CD4-positive, alpha-beta T cell (primary cell): ENCODE measurements around the gene SNRPD3. TPM values are rescaled to one million over a fixed set of nuclear protein-coding genes. Genes with fewer than 3 reads are reported as not detected.

Experiments used
- ATAC-seq: fragments of 200-7000 bp; cut with Tn5 transposase; one replicate; pipeline ENCODE4 v1.10.0; 2022; ENCODE audit warnings: mild to moderate bottlenecking; ENCODE audit not compliant: poor library complexity
- CTCF ChIA-PET: fragments of 350-600 bp; sonication (Branson Sonifier 250); formaldehyde crosslinking; loops from one replicate; lab custom pipeline; 2021; ENCODE audit warnings: antibody characterized with exemption, inconsistent platforms; lab: Charles Lee
- POLR2A ChIA-PET: fragments of 350-600 bp; sonication (Branson Sonifier 250); formaldehyde crosslinking; loops from one replicate; lab custom pipeline; 2021; ENCODE audit warnings: antibody characterized with exemption, inconsistent platforms; lab: Charles Lee
- DNase-seq, 14 experiments: peaks; one replicate each; pipeline ENCODE4 v3.0.0-alpha.2; 2013 to 2020; ENCODE audit warnings: mixed read lengths in 2 of 14
- H3K27ac ChIP-seq, 2 donors: one replicate each; pipeline versions ENCODE4 v1.5.1 to v1.7.0; 2013; ENCODE audit warnings: low read length in 2 of 2, low read depth in 1 of 2, mild to moderate bottlenecking in 1 of 2
- H3K27me3 ChIP-seq, 2 experiments: 1 replicate in 1 of 2; 2 replicates in 1 of 2; pipeline versions ENCODE4 v1.6.1 to v1.7.0; 2013; ENCODE audit warnings: low read length in 2 of 2, control low read depth in 1 of 2, mild to moderate bottlenecking in 1 of 2, moderate library complexity in 1 of 2; ENCODE audit not compliant: insufficient read depth in 2 of 2, control insufficient read depth in 1 of 2
- H3K36me3 ChIP-seq: one replicate; pipeline ENCODE4 v1.6.1; 2013; ENCODE audit warnings: low read length, control low read depth; ENCODE audit not compliant: insufficient read depth
- H3K4me1 ChIP-seq: one replicate; pipeline ENCODE4 v1.6.1; 2013; ENCODE audit warnings: low read length, control low read depth; ENCODE audit not compliant: insufficient read depth
- H3K4me3 ChIP-seq: one replicate; pipeline ENCODE4 v1.5.1; 2013; ENCODE audit warnings: mild to moderate bottlenecking, low read length, moderate library complexity
- H3K9me3 ChIP-seq, 2 experiments: 1 replicate in 1 of 2; 2 replicates in 1 of 2; pipeline versions ENCODE4 v1.6.1 to v1.7.0; 2013; ENCODE audit warnings: low read length in 2 of 2, mild to moderate bottlenecking in 2 of 2, control low read depth in 1 of 2, moderate library complexity in 1 of 2; ENCODE audit not compliant: control insufficient read depth in 1 of 2, insufficient read depth in 1 of 2
- H3K27ac Mint-ChIP-seq: one replicate; pipeline ENCODE4 v1.8.0; 2020; ENCODE audit warnings: mixed read lengths
- H3K27me3 Mint-ChIP-seq: one replicate; pipeline ENCODE4 v1.8.0; 2021; ENCODE audit warnings: mixed read lengths
- H3K36me3 Mint-ChIP-seq: one replicate; pipeline ENCODE4 v1.8.0; 2021; ENCODE audit warnings: low read depth, mixed read lengths
- H3K4me1 Mint-ChIP-seq: one replicate; pipeline ENCODE4 v1.8.0; 2021; ENCODE audit warnings: low read depth, mixed read lengths
- H3K4me3 Mint-ChIP-seq: one replicate; pipeline ENCODE4 v1.8.0; 2020; ENCODE audit warnings: mild to moderate bottlenecking, mixed read lengths
- H3K9me3 Mint-ChIP-seq: one replicate; pipeline ENCODE4 v1.8.0; 2020; ENCODE audit warnings: mixed read lengths
- CTCF ChIP-seq: fragments of 200-600 bp; IDR thresholded peaks from one replicate; pipeline ENCODE4 v1.8.0; 2022; ENCODE audit warnings: antibody characterized with exemption, mild to moderate bottlenecking
- intact Hi-C, 2 experiments: fragments of 100-400 bp; cut with DNase I in 1 of 2; cut with micrococcal nuclease in 1 of 2; formaldehyde crosslinking; loops; one replicate each; pipeline versions ENCODE4 v1.15.1 to v1.9.0; 2023 to 2025; cut with DNase I, micrococcal nuclease
- total RNA-seq, 174 experiments: library from RNA in 2 of 174; stranded (reverse) in 2 of 174; gene quantifications; one replicate each; pipeline ENCODE4 v1.2.3 and lab custom pipeline; 2021 to 2026

SNRPD3 gene
- total RNA-seq, 2 experiments from 2014 or later = 31.0 to 31.5 TPM

GRCh38 chr22:24519496-24519895 is 36.3 kb upstream of the SNRPD3 start:
- ATAC-seq (no peak), DNase-seq (no peak)
- Histone ChIP-seq H3K9me3 (no peaks in the 10 kb centered on the region), H3K36me3 (no peaks in the 10 kb centered on the region), H3K4me1 (peaks cover 6% of the 10 kb centered on the region), H3K4me3 (no peak overlapping the region), H3K27ac (no peak overlapping the region), H3K27me3 (peaks cover 0 to under 1% of the 10 kb centered on the region in 2 experiments)
- Mint-ChIP-seq H3K4me3 (no peak overlapping the region), H3K4me1 (no peaks in the 10 kb centered on the region), H3K36me3 (no peaks in the 10 kb centered on the region), H3K9me3 (no peaks in the 10 kb centered on the region), H3K27ac (no peak overlapping the region), H3K27me3 (no peaks in the 10 kb centered on the region)
- ChIA-PET POLR2A (no interaction called here), CTCF (no interaction called here)
- TF ChIP-seq CTCF = no peak
- intact Hi-C loops = no loop called here

- Mint-ChIP-seq H3K9me3 (no peaks in the 10 kb centered on the region), H3K4me1 (peaks cover 6% of the 10 kb centered on the region), H3K36me3 (no peaks in the 10 kb centered on the region), H3K27me3 (no peaks in the 10 kb centered on the region), H3K27ac (no peak overlapping the region), H3K4me3 (no peak overlapping the region)
- H3K9me3 ChIP-seq = no peaks in the 10 kb centered on the region
- H3K4me1 ChIP-seq = peaks cover 13% of the 10 kb centered on the region
- peak; percentile 48 for TF ChIP-seq CTCF
- intact Hi-C loops = loop anchor here in 1 of 2 experiments (1.0 to 10.0 kb wide), 3 partner anchors 198 to 327 kb away; no protein-coding TSS in a partner anchor
- ChIA-PET POLR2A (no interaction called here), CTCF (interaction anchor here (1.1 kb wide), 2 partner anchors 19 to 99 kb away, joined by 3 to 5 read pairs; no protein-coding TSS in a partner anchor)
- H3K27me3 ChIP-seq = no peaks in the 10 kb centered on the region
- no peak overlapping the region for H3K4me3 ChIP-seq
- ATAC-seq (peak; percentile 34), DNase-seq (peak in 7 of 14 experiments; percentile 5 to 66 (median 35))
- H3K36me3 ChIP-seq = no peaks in the 10 kb centered on the region
- H3K27ac ChIP-seq = no peak overlapping the region
Observed at GRCh38 chr22:24521791-24522245, 34.0 kb upstream of the SNRPD3 start.

- no peak overlapping the region for H3K27ac Mint-ChIP-seq
- TF ChIP-seq CTCF = no peak
- intact Hi-C loops = loop anchor here in 1 of 2 experiments (10.0 kb wide), 2 partner anchors 231 to 329 kb away; no protein-coding TSS in a partner anchor
- Histone ChIP-seq H3K27me3 (no peaks in the 10 kb centered on the region), H3K9me3 (no peaks in the 10 kb centered on the region), H3K4me3 (no peak overlapping the region), H3K27ac (no peak overlapping the region), H3K36me3 (no peaks in the 10 kb centered on the region), H3K4me1 (peaks cover 13% of the 10 kb centered on the region)
- H3K4me3 Mint-ChIP-seq = no peak overlapping the region
- CTCF ChIA-PET = interaction anchor here (1.4 kb wide), 1 partner anchor 100 kb away, joined by 3 read pairs; no protein-coding TSS in a partner anchor
- no peak for ATAC-seq
- DNase-seq = no peak
- peaks cover 6% of the 10 kb centered on the region for H3K4me1 Mint-ChIP-seq
- H3K36me3 Mint-ChIP-seq = no peaks in the 10 kb centered on the region
- H3K27me3 Mint-ChIP-seq = no peaks in the 10 kb centered on the region
- no peaks in the 10 kb centered on the region for H3K9me3 Mint-ChIP-seq
- POLR2A ChIA-PET = no interaction called here
Observed at GRCh38 chr22:24523873-24524272, 31.9 kb upstream of the SNRPD3 start.
